IgD-negative memory B cell (primary cell): ENCODE measurements around the gene ITIH6. TPM values are rescaled to one million over a fixed set of nuclear protein-coding genes. Genes with fewer than 3 reads are reported as not detected.
A peak's percentile ranks its signal among the peaks of the same experiment; 100 is the strongest.
"Not testable (repeated sequence)": the region's sequence is repeated elsewhere in the genome, so short reads cannot be mapped to it uniquely, and the experiment has no call there.

Experiments
- H3K27ac Mint-ChIP-seq, 3 donors: one replicate each; pipeline ENCODE4 v1.8.0; 2020 to 2022; ENCODE audit warnings: mild to moderate bottlenecking in 3 of 3, mixed read lengths in 3 of 3, moderate library complexity in 1 of 3
- H3K27me3 Mint-ChIP-seq: one replicate; pipeline ENCODE4 v1.8.0; 2021; ENCODE audit warnings: mixed read lengths
- H3K36me3 Mint-ChIP-seq: one replicate; pipeline ENCODE4 v1.8.0; 2020; ENCODE audit warnings: mild to moderate bottlenecking, mixed read lengths
- H3K4me1 Mint-ChIP-seq, 3 donors: one replicate each; pipeline ENCODE4 v1.8.0; 2020 to 2022; ENCODE audit warnings: mixed read lengths in 3 of 3, mild to moderate bottlenecking in 1 of 3
- H3K4me3 Mint-ChIP-seq, 4 donors: one replicate each; pipeline ENCODE4 v1.8.0; 2020 to 2022; ENCODE audit warnings: mild to moderate bottlenecking in 4 of 4, mixed read lengths in 4 of 4, moderate library complexity in 3 of 4
- H3K9me3 Mint-ChIP-seq, 3 donors: one replicate each; pipeline ENCODE4 v1.8.0; 2020 to 2021; ENCODE audit warnings: mixed read lengths in 3 of 3, mild to moderate bottlenecking in 1 of 3
- polyA plus RNA-seq: library from polyadenylated mRNA; unstranded; fragments of 300-500 nt; fragmentation: Illumina TruSeq; gene quantifications from one replicate; pipeline ENCODE4 v1.2.3, GENCODE V29; 2021

ITIH6 gene
- polyA plus RNA-seq, 1 donor from 2014 or later: not detected

GRCh38 chrX:54817220-54817820 is 19.3 kb upstream of the ITIH6 start:
- Mint-ChIP-seq H3K27me3 (no peaks in the 10 kb centered on the region), H3K4me1 (peaks cover 0 to 7% (median 5%) of the 10 kb centered on the region in 3 donors), H3K27ac (no peak overlapping the region), H3K36me3 (peaks cover 5% of the 10 kb centered on the region), H3K9me3 (no peaks in the 10 kb centered on the region), H3K4me3 (no peak overlapping the region)

GRCh38 chrX:54812306-54812705 is 14.3 kb upstream of the ITIH6 start:
- Mint-ChIP-seq H3K4me3 (no peak overlapping the region), H3K27me3 (no peaks in the 10 kb centered on the region), H3K4me1 (peaks cover 5 to 12% (median 5%) of the 10 kb centered on the region in 3 donors), H3K36me3 (peaks cover 5% of the 10 kb centered on the region), H3K9me3 (peaks cover 0 to 2% (median 0%) of the 10 kb centered on the region in 3 donors), H3K27ac (no peak overlapping the region)

- no peaks in the 10 kb centered on the region for H3K27me3 Mint-ChIP-seq
- peaks cover 5 to 10% (median 5%) of the 10 kb centered on the region in 3 donors for H3K4me1 Mint-ChIP-seq
- peaks cover 0 to 2% (median 0%) of the 10 kb centered on the region in 3 donors for H3K9me3 Mint-ChIP-seq
- no peak overlapping the region for H3K27ac Mint-ChIP-seq
- H3K36me3 Mint-ChIP-seq: peaks cover 2% of the 10 kb centered on the region
- peak overlapping the region in 3 of 4 donors; percentile 18 to 43 (median 31) for H3K4me3 Mint-ChIP-seq
Observed at GRCh38 chrX:54811301-54811885, 13.3 kb upstream of the ITIH6 start.

GRCh38 chrX:54810532-54810931 is 12.5 kb upstream of the ITIH6 start:
- Mint-ChIP-seq H3K4me3 (peak overlapping the region in 2 of 4 donors; percentile 17 to 25), H3K9me3 (peaks cover 0 to 2% (median 0%) of the 10 kb centered on the region in 3 donors), H3K27me3 (peaks cover under 1% of the 10 kb centered on the region), H3K4me1 (peaks cover 5 to 10% (median 5%) of the 10 kb centered on the region in 3 donors), H3K36me3 (no peaks in the 10 kb centered on the region), H3K27ac (no peak overlapping the region)

GRCh38 chrX:54808605-54809483 is 10.8 kb upstream of the ITIH6 start:
- peaks cover 3% of the 10 kb centered on the region for H3K27me3 Mint-ChIP-seq
- peaks cover 5 to 10% (median 5%) of the 10 kb centered on the region in 3 donors for H3K4me1 Mint-ChIP-seq
- peak overlapping the region; percentile 60 to 97 (median 95) for H3K27ac Mint-ChIP-seq
- H3K9me3 Mint-ChIP-seq: peaks cover 0 to 2% (median 0%) of the 10 kb centered on the region in 3 donors
- H3K4me3 Mint-ChIP-seq: peak overlapping the region; percentile 77 to 98 (median 93)
- H3K36me3 Mint-ChIP-seq: no peaks in the 10 kb centered on the region

- Mint-ChIP-seq H3K27ac (peak overlapping the region; percentile 60 to 97 (median 95)), H3K27me3 (peaks cover 3% of the 10 kb centered on the region), H3K4me1 (peaks cover 5 to 10% (median 5%) of the 10 kb centered on the region in 3 donors), H3K36me3 (no peaks in the 10 kb centered on the region), H3K9me3 (peaks cover 0 to 2% (median 0%) of the 10 kb centered on the region in 3 donors), H3K4me3 (peak overlapping the region; percentile 77 to 98 (median 93))
Observed at GRCh38 chrX:54808109-54808604, 10.1 kb upstream of the ITIH6 start.

GRCh38 chrX:54807524-54808108 is 9.6 kb upstream of the ITIH6 start, which contains the start of gene MAGED2:
Gene MAGED2 (plus strand): TSS chrX:54807745. CDS start chrX:54809332, 1,587 bp downstream.
- peaks cover 3% of the 10 kb centered on the region for H3K27me3 Mint-ChIP-seq
- peaks cover 0 to 2% (median 0%) of the 10 kb centered on the region in 3 donors for H3K9me3 Mint-ChIP-seq
- H3K36me3 Mint-ChIP-seq: no peaks in the 10 kb centered on the region
- peaks cover 5 to 10% (median 5%) of the 10 kb centered on the region in 3 donors for H3K4me1 Mint-ChIP-seq
- peak within 1 kb of the TSS; percentile 77 to 98 (median 93) for H3K4me3 Mint-ChIP-seq
- peak within 1 kb of the TSS; percentile 60 to 97 (median 95) for H3K27ac Mint-ChIP-seq

GRCh38 chrX:54799046-54799445 is 991 bp upstream of the ITIH6 start:
- Mint-ChIP-seq H3K4me3 (no peak overlapping the region), H3K27ac (no peak overlapping the region), H3K4me1 (no peaks in the 10 kb centered on the region)

GRCh38 chrX:54794795-54795194 is 3.3 kb downstream of the ITIH6 start:
- no peaks in the 10 kb centered on the region for H3K4me1 Mint-ChIP-seq
- H3K27me3 Mint-ChIP-seq: peaks cover 5% of the 10 kb centered on the region
- no peaks in the 10 kb centered on the region for H3K36me3 Mint-ChIP-seq
- H3K27ac Mint-ChIP-seq: no peak overlapping the region
- H3K9me3 Mint-ChIP-seq: no peaks in the 10 kb centered on the region
- H3K4me3 Mint-ChIP-seq: no peak overlapping the region

More at GRCh38 chrX:54799046-54799445, 991 bp upstream of the ITIH6 start:
- Mint-ChIP-seq H3K36me3 (no peaks in the 10 kb centered on the region), H3K9me3 (no peaks in the 10 kb centered on the region), H3K27me3 (no peaks in the 10 kb centered on the region)

- Mint-ChIP-seq H3K4me3 (no peak overlapping the region), H3K27me3 (peaks cover 5% of the 10 kb centered on the region), H3K27ac (no peak overlapping the region), H3K4me1 (no peaks in the 10 kb centered on the region), H3K36me3 (no peaks in the 10 kb centered on the region), H3K9me3 (no peaks in the 10 kb centered on the region)
Observed at GRCh38 chrX:54794028-54794427, 4.0 kb downstream of the ITIH6 start.

GRCh38 chrX:54789405-54789804 is 8.7 kb downstream of the ITIH6 start:
- H3K4me3 Mint-ChIP-seq, H3K36me3 Mint-ChIP-seq, H3K27ac Mint-ChIP-seq, H3K4me1 Mint-ChIP-seq, H3K27me3 Mint-ChIP-seq, H3K9me3 Mint-ChIP-seq: not testable (repeated sequence)

- Mint-ChIP-seq H3K27me3 (peaks cover 5% of the 10 kb centered on the region), H3K4me1 (peaks cover 0 to 1% (median 0%) of the 10 kb centered on the region in 3 donors), H3K36me3 (no peaks in the 10 kb centered on the region), H3K27ac (peak overlapping the region in 1 of 3 donors; percentile 67), H3K9me3 (no peaks in the 10 kb centered on the region), H3K4me3 (no peak overlapping the region)
Observed at GRCh38 chrX:54788446-54788845, 9.6 kb downstream of the ITIH6 start.

- peaks cover 0 to 1% (median 0%) of the 10 kb centered on the region in 3 donors for H3K4me1 Mint-ChIP-seq
- no peaks in the 10 kb centered on the region for H3K36me3 Mint-ChIP-seq
- H3K27ac Mint-ChIP-seq: peak overlapping the region in 1 of 3 donors; percentile 17
- H3K4me3 Mint-ChIP-seq: no peak overlapping the region
- H3K27me3 Mint-ChIP-seq: peaks cover 2% of the 10 kb centered on the region
- no peaks in the 10 kb centered on the region for H3K9me3 Mint-ChIP-seq
Observed at GRCh38 chrX:54786967-54787366, 11.1 kb downstream of the ITIH6 start.

GRCh38 chrX:54785901-54786300 is 12.2 kb downstream of the ITIH6 start:
- no peaks in the 10 kb centered on the region for H3K36me3 Mint-ChIP-seq
- peaks cover 2% of the 10 kb centered on the region for H3K27me3 Mint-ChIP-seq
- H3K9me3 Mint-ChIP-seq: no peaks in the 10 kb centered on the region
- H3K27ac Mint-ChIP-seq: no peak overlapping the region
- H3K4me3 Mint-ChIP-seq: no peak overlapping the region
- peaks cover 0 to 1% (median 0%) of the 10 kb centered on the region in 3 donors for H3K4me1 Mint-ChIP-seq
